K562 (cell line): Measurements from ENCODE around the gene CTSL. TPM values are rescaled to one million over a fixed set of nuclear protein-coding genes. Genes with fewer than 3 reads are reported as not detected.
A peak's percentile ranks its signal among the peaks of the same experiment; 100 is the strongest.

Source experiments
- ATAC-seq: fragments of 200-7000 bp; cut with Tn5 transposase; 3 replicates; pipeline ENCODE4 v1.9.1; 2020; ENCODE audit warnings: moderate library complexity
- BruUV-seq: library from RNA; stranded (reverse); fragments of 400-500 nt; replicated peaks from 2 replicates; lab custom pipeline; 2021; lab: Mats Ljungman, UMichigan
- CTCF ChIA-PET: fragments of 300-600 bp; formaldehyde crosslinking; extraction: SDS; loops from one replicate; lab custom pipeline; 2021; ENCODE audit warnings: low intra/inter-chr PET ratio; lab: Yijun Ruan, JAX
- POLR2A ChIA-PET: fragments of 300-600, 350-650 bp; sonication (Branson Sonifier 250); formaldehyde crosslinking; extraction: SDS; loops from one replicate; lab custom pipeline; 2021; ENCODE audit warnings: antibody characterized with exemption, inconsistent platforms; lab: Yijun Ruan, JAX
- DNase-seq, 4 experiments: peaks; one replicate each; pipeline versions ENCODE4 v3.0.0 to v3.0.0-alpha.2; 2011 to 2018; ENCODE audit warnings: low spot score in 3 of 4, mixed read lengths in 3 of 4; ENCODE audit errors: extremely low read depth in 1 of 4
- FAIRE-seq: peaks from 2 replicates; lab custom pipeline; 2011; peaks lifted over from hg19 to GRCh38; lab: Jason Lieb, UNC
- H2AFZ ChIP-seq: 2 replicates; pipeline ENCODE4 v1.6.0; 2011; ENCODE audit warnings: low read depth, low read length, control low read depth, inconsistent platforms
- H3K27ac ChIP-seq: fragments of 200-600 bp; 3 replicates; pipeline ENCODE4 v1.8.0; 2011; ENCODE audit warnings: low read depth, mild to moderate bottlenecking, control low read depth, inconsistent platforms, low read length, moderate library complexity, mixed read lengths; ENCODE audit errors: extremely low read depth
- H3K27me3 ChIP-seq, 2 experiments: fragments of 300-600 bp in 1 of 2; 2 replicates in 1 of 2; 3 replicates in 1 of 2; pipeline versions ENCODE4 v1.6.0 to v1.8.0; 2011; ENCODE audit warnings: inconsistent platforms in 2 of 2, low read length in 2 of 2, mild to moderate bottlenecking in 1 of 2, mixed read lengths in 1 of 2, moderate library complexity in 1 of 2; ENCODE audit not compliant: control insufficient read depth in 2 of 2, insufficient read depth in 2 of 2
- H3K36me3 ChIP-seq: fragments of 300-600 bp; 3 replicates; pipeline ENCODE4 v1.8.0; 2011; ENCODE audit warnings: mild to moderate bottlenecking, low read length, inconsistent platforms; ENCODE audit not compliant: control insufficient read depth, insufficient read depth
- H3K4me1 ChIP-seq, 2 experiments: fragments of 200-600 bp in 1 of 2; replicated peaks in 1 of 2; 2 replicates in 1 of 2; 3 replicates in 1 of 2; pipeline versions ENCODE4 v1.5.1 to v1.8.0; 2011; ENCODE audit warnings: inconsistent platforms in 2 of 2, low read length in 2 of 2, mild to moderate bottlenecking in 1 of 2, mixed read lengths in 1 of 2, moderate library complexity in 1 of 2; ENCODE audit not compliant: control insufficient read depth in 2 of 2, insufficient read depth in 2 of 2
- H3K4me2 ChIP-seq: 2 replicates; pipeline ENCODE4 v1.6.1; 2011; ENCODE audit warnings: low read length, control low read depth, inconsistent platforms, mixed read lengths; ENCODE audit not compliant: insufficient read depth
- H3K4me3 ChIP-seq: fragments of 200-600 bp; sonication (generic), shearing (Covaris generic); 2 replicates; pipeline ENCODE4 v1.5.1; 2016; ENCODE audit warnings: control low read depth, inconsistent platforms
- H3K79me2 ChIP-seq: fragments of 200-600 bp; 3 replicates; pipeline ENCODE4 v1.8.0; 2011; ENCODE audit warnings: low read length, inconsistent platforms; ENCODE audit not compliant: control insufficient read depth, insufficient read depth
- H3K9ac ChIP-seq, 2 experiments: 2 replicates each; pipeline versions ENCODE4 v1.6.0 to v1.6.1; 2011; ENCODE audit warnings: low read depth in 2 of 2, low read length in 2 of 2, control low read depth in 1 of 2, inconsistent platforms in 1 of 2, mild to moderate bottlenecking in 1 of 2, mixed read lengths in 1 of 2; ENCODE audit not compliant: insufficient read depth in 1 of 2
- H3K9me1 ChIP-seq: one replicate; pipeline ENCODE4 v1.6.0; 2011; ENCODE audit warnings: inconsistent platforms, mild to moderate bottlenecking, low read length, moderate library complexity; ENCODE audit not compliant: control insufficient read depth, insufficient read depth
- H3K9me3 ChIP-seq: replicated peaks from 2 replicates; pipeline ENCODE4 v1.5.1; 2011; ENCODE audit warnings: low read depth, low read length, inconsistent platforms; ENCODE audit not compliant: control insufficient read depth, insufficient read depth
- H4K20me1 ChIP-seq: replicated peaks from 2 replicates; pipeline ENCODE4 v1.6.1; 2011; ENCODE audit warnings: low read length, inconsistent platforms, mixed read lengths; ENCODE audit not compliant: control insufficient read depth, insufficient read depth
- CBX1 ChIP-seq: sonication (generic); IDR thresholded peaks from 2 replicates; pipeline ENCODE4 v1.6.1; 2016; ENCODE audit warnings: antibody characterized with exemption, low read depth, mild to moderate bottlenecking
- HLTF ChIP-seq: fragments of 450-650 bp; IDR thresholded peaks from 2 replicates; pipeline ENCODE4 v1.6.1; 2016
- HOXB6 ChIP-seq: fragments of 250-450 bp; sonication (Bioruptor Pico); IDR thresholded peaks from 2 replicates; pipeline ENCODE4 v1.5.1; 2022; ENCODE audit warnings: mild to moderate bottlenecking, borderline replicate concordance
- MCM2 ChIP-seq: fragments of 450-650 bp; IDR thresholded peaks from 2 replicates; pipeline ENCODE4 v1.6.1; 2017; ENCODE audit warnings: low read depth, mild to moderate bottlenecking
- NCOR1 ChIP-seq: fragments of 450-650 bp; IDR thresholded peaks from 2 replicates; pipeline ENCODE4 v1.6.1; 2016; ENCODE audit warnings: mild to moderate bottlenecking, moderate library complexity
- NFIC ChIP-seq: fragments of 450-650 bp; IDR thresholded peaks from 2 replicates; pipeline ENCODE4 v1.6.1; 2017; ENCODE audit warnings: mild to moderate bottlenecking, inconsistent platforms
- PCBP1 ChIP-seq: fragments of 200-400 bp; formaldehyde crosslinking; IDR thresholded peaks from 2 replicates; pipeline ENCODE4 v1.6.1; 2018; ENCODE audit warnings: mild to moderate bottlenecking, low read depth, low read length; ENCODE audit not compliant: poor library complexity, severe bottlenecking
- PKNOX1 ChIP-seq: fragments of 450-650 bp; IDR thresholded peaks from 2 replicates; pipeline ENCODE4 v1.6.1; 2016
- SAP30 ChIP-seq: fragments of 200-600 bp; sonication (generic); IDR thresholded peaks from 2 replicates; pipeline ENCODE4 v1.6.1; 2012; ENCODE audit warnings: borderline replicate concordance, low read depth, mild to moderate bottlenecking, moderate library complexity, low read length, control low read depth, inconsistent platforms; ENCODE audit not compliant: insufficient read depth, poor library complexity, severe bottlenecking
- SIX5 ChIP-seq, 2 experiments: IDR thresholded peaks; 2 replicates each; pipeline ENCODE4 v1.6.1; 2011; ENCODE audit warnings: low read length in 2 of 2, borderline replicate concordance in 1 of 2, low read depth in 1 of 2, mild to moderate bottlenecking in 1 of 2, moderate library complexity in 1 of 2; ENCODE audit not compliant: insufficient read depth in 1 of 2
- SMARCA5 ChIP-seq: fragments of 450-650 bp; IDR thresholded peaks from 2 replicates; pipeline ENCODE4 v1.6.1; 2016
- WHSC1 ChIP-seq: IDR thresholded peaks from one replicate; pipeline ENCODE4 v1.6.1; 2012; ENCODE audit warnings: low read length, control low read depth, inconsistent platforms
- ZFP36 ChIP-seq: fragments of 150-350 bp; IDR thresholded peaks from 2 replicates; pipeline ENCODE4 v1.6.1; 2018; ENCODE audit warnings: low read length, low read depth; ENCODE audit not compliant: partially characterized antibody
- ZNF444 ChIP-seq: fragments of 250-450 bp; sonication (Bioruptor Pico); IDR thresholded peaks from 2 replicates; pipeline ENCODE4 v1.4.0; 2020; ENCODE audit warnings: mild to moderate bottlenecking, moderate library complexity
- ZNF699 ChIP-seq: fragments of 250-450 bp; sonication (Bioruptor Pico); IDR thresholded peaks from 2 replicates; pipeline ENCODE4 v1.8.0; 2021; ENCODE audit warnings: mild to moderate bottlenecking, moderate library complexity; ENCODE audit not compliant: insufficient replicate concordance
- ZNF77 ChIP-seq: fragments of 250-450 bp; sonication (Bioruptor Pico); IDR thresholded peaks from 2 replicates; pipeline ENCODE4 v1.5.0; 2020
- WGBS: fragments of 100-300 bp; shearing (Covaris generic); methylation state at CpG from one replicate; pipeline ENCODE4 v1.1.6; 2016; ENCODE audit warnings: low coverage, mixed read lengths; ENCODE audit not compliant: insufficient coverage; ENCODE audit errors: missing lambda C conversion rate; 5-methylcytosine and 5-hydroxymethylcytosine counted together
- in situ Hi-C: fragments of 300-500 bp; cut with MboI; formaldehyde crosslinking; loops from 4 replicates; pipeline ENCODE4 v1.15.0; 2018; ENCODE audit warnings: inconsistent platforms, mixed read lengths
- intact Hi-C: fragments of 100-400 bp; cut with micrococcal nuclease; formaldehyde crosslinking; loops from 2 replicates; pipeline ENCODE4 v1.14.2; 2022
- polyA plus RNA-seq, 8 experiments: library from polyadenylated mRNA; depleted of rRNA in 4 of 8; stranded (reverse) in 5 of 8; unstranded in 3 of 8; fragments of >200 nt; fragmentation: Nextera tagmentation in 2 of 8; fragmentation: Illumina TruSeq in 1 of 8; extraction: Ambion mirVana in 2 of 8; extraction: Trizol in 1 of 8; gene quantifications; 2 replicates each; pipeline versions ENCODE4 v1.2.1 to v1.2.3, GENCODE V29; 2011 to 2014; ENCODE audit warnings: inconsistent platforms in 1 of 8, missing spikeins in 1 of 8
- total RNA-seq, 7 experiments: library from RNA; depleted of rRNA in 6 of 7; stranded (reverse); fragments of >200 nt in 6 of 7; fragmentation: Illumina TruSeq in 2 of 7; extraction: Trizol in 2 of 7; gene quantifications; 2 replicates each; pipeline versions ENCODE4 v1.2.1 to v1.2.3, GENCODE V29; 2011 to 2021; ENCODE audit warnings: low replicate concordance in 1 of 7
- TF ChIP-seq, protein P1 (sequence below): fragments of 250-450 bp; sonication (Bioruptor Pico); IDR thresholded peaks from 2 replicates; pipeline ENCODE4 v1.5.0; 2020; ENCODE audit warnings: mild to moderate bottlenecking, borderline replicate concordance
- TF ChIP-seq, protein P2 (sequence below), 2 experiments: fragments of 450-650 bp in 1 of 2; sonication (generic) in 1 of 2; formaldehyde crosslinking; conservative IDR thresholded peaks; 2 replicates each; pipeline versions ENCODE4 v1.4.0 to v1.8.1; 2020 to 2022; ENCODE audit warnings: mild to moderate bottlenecking in 1 of 2, missing genetic modification reagents in 1 of 2

CTSL gene
- total and polyA plus RNA-seq, 9 of the 15 experiments (the other 6 are each of a cell fraction or from before 2014, with no cell fraction given), result 55.9 to 165 (median 93.7) TPM

DNA sequence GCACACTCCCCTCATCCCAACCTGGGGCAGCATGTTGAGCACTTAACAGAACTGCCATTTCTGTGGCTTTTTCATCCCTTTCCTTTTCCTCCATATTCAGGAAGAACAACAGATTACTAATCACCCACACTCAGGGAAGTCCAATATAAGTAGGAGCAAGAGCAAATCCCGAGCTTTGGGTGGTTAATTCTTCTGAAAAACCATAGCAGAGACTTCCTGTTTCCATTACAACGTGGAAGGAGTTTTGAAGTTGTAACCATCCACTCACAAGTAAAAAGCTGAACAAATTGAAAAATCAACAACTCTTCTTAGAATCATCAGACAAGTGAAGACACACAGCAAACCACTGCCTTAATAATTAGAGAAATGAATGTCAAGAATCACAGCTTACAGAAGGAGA is 8.2 kb downstream of the CTSL start:
- ATAC-seq (no peak), DNase-seq (no peak), FAIRE-seq (no peak)
- Histone ChIP-seq H3K27ac (no peak overlapping the region), H3K4me3 (no peak overlapping the region), H3K36me3 (peaks cover 23% of the 10 kb centered on the region; the same call in 2 of the 3 replicates), H3K4me2 (no peak overlapping the region), H4K20me1 (no peaks in the 10 kb centered on the region), H3K9me1 (no peaks in the 10 kb centered on the region), H2AFZ (peak overlapping the region; percentile 40; the same call in 1 of the 2 replicates), H3K79me2 (peaks cover 6% of the 10 kb centered on the region; the same call in 1 of the 3 replicates), H3K4me1 (no peaks in the 10 kb centered on the region; a peak in 1 of 5 replicates), H3K27me3 (no peaks in the 10 kb centered on the region), H3K9ac (no peak overlapping the region), H3K9me3 (no peaks in the 10 kb centered on the region)
- CTCF ChIA-PET, result no interaction called here
- in situ Hi-C loops, result no loop called here
- POLR2A ChIA-PET, result interaction anchor here (0.7 to 1.2 kb wide), 3 partner anchors 8 to 16 kb away, joined by 3 to 4 read pairs (median 4); partner anchors contain the start of gene CTSL
- 58% methylated on average over 2 of the region's 2 CpGs for WGBS
- intact Hi-C loops, result no loop called here
- BruUV-seq, result no TSS peak
- no peak for TF ChIP-seq SAP30
- TF ChIP-seq, protein P1, sequence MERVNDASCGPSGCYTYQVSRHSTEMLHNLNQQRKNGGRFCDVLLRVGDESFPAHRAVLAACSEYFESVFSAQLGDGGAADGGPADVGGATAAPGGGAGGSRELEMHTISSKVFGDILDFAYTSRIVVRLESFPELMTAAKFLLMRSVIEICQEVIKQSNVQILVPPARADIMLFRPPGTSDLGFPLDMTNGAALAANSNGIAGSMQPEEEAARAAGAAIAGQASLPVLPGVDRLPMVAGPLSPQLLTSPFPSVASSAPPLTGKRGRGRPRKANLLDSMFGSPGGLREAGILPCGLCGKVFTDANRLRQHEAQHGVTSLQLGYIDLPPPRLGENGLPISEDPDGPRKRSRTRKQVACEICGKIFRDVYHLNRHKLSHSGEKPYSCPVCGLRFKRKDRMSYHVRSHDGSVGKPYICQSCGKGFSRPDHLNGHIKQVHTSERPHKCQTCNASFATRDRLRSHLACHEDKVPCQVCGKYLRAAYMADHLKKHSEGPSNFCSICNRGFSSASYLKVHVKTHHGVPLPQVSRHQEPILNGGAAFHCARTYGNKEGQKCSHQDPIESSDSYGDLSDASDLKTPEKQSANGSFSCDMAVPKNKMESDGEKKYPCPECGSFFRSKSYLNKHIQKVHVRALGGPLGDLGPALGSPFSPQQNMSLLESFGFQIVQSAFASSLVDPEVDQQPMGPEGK (CRISPR knock-in tag), result no peak
- TF ChIP-seq SMARCA5, result no peak
- no peak for TF ChIP-seq ZNF77 (CRISPR knock-in tag)
- TF ChIP-seq ZFP36, result no peak
- no peak for TF ChIP-seq SIX5 (IDR thresholded peaks at IDR 0.05; ENCODE audit: borderline replicate concordance in 1 of 2, insufficient read depth in 1 of 2, low read depth in 1 of 2, low read length in 2 of 2)
- TF ChIP-seq HLTF, result no peak
- no peak for TF ChIP-seq ZNF444 (CRISPR knock-in tag)
- TF ChIP-seq, protein P2, sequence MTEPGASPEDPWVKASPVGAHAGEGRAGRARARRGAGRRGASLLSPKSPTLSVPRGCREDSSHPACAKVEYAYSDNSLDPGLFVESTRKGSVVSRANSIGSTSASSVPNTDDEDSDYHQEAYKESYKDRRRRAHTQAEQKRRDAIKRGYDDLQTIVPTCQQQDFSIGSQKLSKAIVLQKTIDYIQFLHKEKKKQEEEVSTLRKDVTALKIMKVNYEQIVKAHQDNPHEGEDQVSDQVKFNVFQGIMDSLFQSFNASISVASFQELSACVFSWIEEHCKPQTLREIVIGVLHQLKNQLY (CRISPR knock-in tag; conservative IDR thresholded peaks at IDR 0.05), result no peak
- no peak for TF ChIP-seq HOXB6
- no peak for TF ChIP-seq MCM2
- TF ChIP-seq WHSC1, result no peak
- no peak for TF ChIP-seq NFIC
- no peak for TF ChIP-seq ZNF699 (CRISPR knock-in tag)
- no peak for TF ChIP-seq PKNOX1
- no peak for TF ChIP-seq NCOR1
- no peak for TF ChIP-seq PCBP1
- no peak for TF ChIP-seq CBX1
